K562 (cell line): ENCODE measurements around the gene CCL20. TPM values are rescaled to one million over a fixed set of nuclear protein-coding genes. Genes with fewer than 3 reads are reported as not detected.

Source experiments
- ATAC-seq: fragments of 200-7000 bp; cut with Tn5 transposase; 3 replicates; pipeline ENCODE4 v1.9.1; 2020; ENCODE audit warnings: moderate library complexity
- Bru-seq: library from RNA; stranded (reverse); fragments of 400-500 nt; gene quantifications from one replicate; lab custom pipeline; 2021; lab: Mats Ljungman, UMichigan
- BruChase-seq, 2 experiments: library from RNA; stranded (reverse); fragments of 400-500 nt; gene quantifications; one replicate each; lab custom pipeline; 2021; lab: Mats Ljungman, UMichigan
- BruUV-seq: library from RNA; stranded (reverse); fragments of 400-500 nt; replicated peaks from 2 replicates; lab custom pipeline; 2021; lab: Mats Ljungman, UMichigan
- CTCF ChIA-PET: fragments of 300-600 bp; formaldehyde crosslinking; extraction: SDS; loops from one replicate; lab custom pipeline; 2021; ENCODE audit warnings: low intra/inter-chr PET ratio; lab: Yijun Ruan, JAX
- POLR2A ChIA-PET: fragments of 300-600, 350-650 bp; sonication (Branson Sonifier 250); formaldehyde crosslinking; extraction: SDS; loops from one replicate; lab custom pipeline; 2021; ENCODE audit warnings: antibody characterized with exemption, inconsistent platforms; lab: Yijun Ruan, JAX
- DNase-seq, 4 experiments: peaks; one replicate each; pipeline versions ENCODE4 v3.0.0 to v3.0.0-alpha.2; 2011 to 2018; ENCODE audit warnings: low spot score in 3 of 4, mixed read lengths in 3 of 4; ENCODE audit errors: extremely low read depth in 1 of 4
- FAIRE-seq: peaks from 2 replicates; lab custom pipeline; 2011; peaks lifted over from hg19 to GRCh38; lab: Jason Lieb, UNC
- H2AFZ ChIP-seq: 2 replicates; pipeline ENCODE4 v1.6.0; 2011; ENCODE audit warnings: low read depth, low read length, control low read depth, inconsistent platforms
- H3K27ac ChIP-seq: fragments of 200-600 bp; 3 replicates; pipeline ENCODE4 v1.8.0; 2011; ENCODE audit warnings: low read depth, mild to moderate bottlenecking, control low read depth, inconsistent platforms, low read length, moderate library complexity, mixed read lengths; ENCODE audit errors: extremely low read depth
- H3K27me3 ChIP-seq, 2 experiments: fragments of 300-600 bp in 1 of 2; 2 replicates in 1 of 2; 3 replicates in 1 of 2; pipeline versions ENCODE4 v1.6.0 to v1.8.0; 2011; ENCODE audit warnings: inconsistent platforms in 2 of 2, low read length in 2 of 2, mild to moderate bottlenecking in 1 of 2, mixed read lengths in 1 of 2, moderate library complexity in 1 of 2; ENCODE audit not compliant: control insufficient read depth in 2 of 2, insufficient read depth in 2 of 2
- H3K36me3 ChIP-seq: fragments of 300-600 bp; 3 replicates; pipeline ENCODE4 v1.8.0; 2011; ENCODE audit warnings: mild to moderate bottlenecking, low read length, inconsistent platforms; ENCODE audit not compliant: control insufficient read depth, insufficient read depth
- H3K4me1 ChIP-seq, 2 experiments: fragments of 200-600 bp in 1 of 2; replicated peaks in 1 of 2; 2 replicates in 1 of 2; 3 replicates in 1 of 2; pipeline versions ENCODE4 v1.5.1 to v1.8.0; 2011; ENCODE audit warnings: inconsistent platforms in 2 of 2, low read length in 2 of 2, mild to moderate bottlenecking in 1 of 2, mixed read lengths in 1 of 2, moderate library complexity in 1 of 2; ENCODE audit not compliant: control insufficient read depth in 2 of 2, insufficient read depth in 2 of 2
- H3K4me2 ChIP-seq: 2 replicates; pipeline ENCODE4 v1.6.1; 2011; ENCODE audit warnings: low read length, control low read depth, inconsistent platforms, mixed read lengths; ENCODE audit not compliant: insufficient read depth
- H3K4me3 ChIP-seq: fragments of 200-600 bp; sonication (generic), shearing (Covaris generic); 2 replicates; pipeline ENCODE4 v1.5.1; 2016; ENCODE audit warnings: control low read depth, inconsistent platforms
- H3K79me2 ChIP-seq: fragments of 200-600 bp; 3 replicates; pipeline ENCODE4 v1.8.0; 2011; ENCODE audit warnings: low read length, inconsistent platforms; ENCODE audit not compliant: control insufficient read depth, insufficient read depth
- H3K9ac ChIP-seq, 2 experiments: 2 replicates each; pipeline versions ENCODE4 v1.6.0 to v1.6.1; 2011; ENCODE audit warnings: low read depth in 2 of 2, low read length in 2 of 2, control low read depth in 1 of 2, inconsistent platforms in 1 of 2, mild to moderate bottlenecking in 1 of 2, mixed read lengths in 1 of 2; ENCODE audit not compliant: insufficient read depth in 1 of 2
- H3K9me1 ChIP-seq: one replicate; pipeline ENCODE4 v1.6.0; 2011; ENCODE audit warnings: inconsistent platforms, mild to moderate bottlenecking, low read length, moderate library complexity; ENCODE audit not compliant: control insufficient read depth, insufficient read depth
- H3K9me3 ChIP-seq: replicated peaks from 2 replicates; pipeline ENCODE4 v1.5.1; 2011; ENCODE audit warnings: low read depth, low read length, inconsistent platforms; ENCODE audit not compliant: control insufficient read depth, insufficient read depth
- H4K20me1 ChIP-seq: replicated peaks from 2 replicates; pipeline ENCODE4 v1.6.1; 2011; ENCODE audit warnings: low read length, inconsistent platforms, mixed read lengths; ENCODE audit not compliant: control insufficient read depth, insufficient read depth
- CBFA2T3 ChIP-seq: fragments of 450-650 bp; IDR thresholded peaks from 2 replicates; pipeline ENCODE4 v1.6.1; 2017
- FOXJ2 ChIP-seq: fragments of 200-800 bp; sonication (Bioruptor generic); IDR thresholded peaks from 2 replicates; pipeline ENCODE4 v1.6.1; 2016; ENCODE audit warnings: missing genetic modification characterization, missing compliant biosample characterization
- KLF1 ChIP-seq: fragments of 450-650 bp; IDR thresholded peaks from 2 replicates; pipeline ENCODE4 v1.6.1; 2016; ENCODE audit warnings: missing genetic modification characterization, missing compliant biosample characterization
- KLF10 ChIP-seq: fragments of 250-450 bp; sonication (Bioruptor Pico); IDR thresholded peaks from 2 replicates; pipeline ENCODE4 v1.6.1; 2021; ENCODE audit warnings: matching md5 sums
- MEF2A ChIP-seq: IDR thresholded peaks from 2 replicates; pipeline ENCODE4 v1.6.1; 2011; ENCODE audit warnings: low read depth, mild to moderate bottlenecking, low read length, moderate library complexity; ENCODE audit not compliant: control insufficient read depth
- MEIS2 ChIP-seq: fragments of 450-650 bp; IDR thresholded peaks from 2 replicates; pipeline ENCODE4 v1.6.1; 2014; ENCODE audit warnings: mild to moderate bottlenecking; ENCODE audit not compliant: partially characterized antibody
- SIRT6 ChIP-seq: IDR thresholded peaks from one replicate; pipeline ENCODE4 v1.6.1; 2012; ENCODE audit warnings: low read depth, mild to moderate bottlenecking, control low read depth, inconsistent platforms, low read length, moderate library complexity
- WHSC1 ChIP-seq: IDR thresholded peaks from one replicate; pipeline ENCODE4 v1.6.1; 2012; ENCODE audit warnings: low read length, control low read depth, inconsistent platforms
- XRCC3 ChIP-seq: fragments of 450-650 bp; IDR thresholded peaks from 2 replicates; pipeline ENCODE4 v1.6.1; 2017; ENCODE audit warnings: mild to moderate bottlenecking, moderate library complexity
- ZC3H4 ChIP-seq: sonication (generic); formaldehyde crosslinking; IDR thresholded peaks from 2 replicates; pipeline ENCODE4 v1.9.0; 2021; ENCODE audit warnings: missing genetic modification reagents, borderline replicate concordance
- ZNF165 ChIP-seq: fragments of 250-450 bp; sonication (Bioruptor Pico); IDR thresholded peaks from 2 replicates; pipeline ENCODE4 v1.4.0; 2020; ENCODE audit warnings: borderline replicate concordance
- ZNF436 ChIP-seq: fragments of 250-450, 450-650 bp; sonication (Bioruptor Pico); formaldehyde crosslinking; IDR thresholded peaks from 2 replicates; pipeline ENCODE4 v1.7.0; 2020; ENCODE audit warnings: mild to moderate bottlenecking
- WGBS: fragments of 100-300 bp; shearing (Covaris generic); methylation state at CpG from one replicate; pipeline ENCODE4 v1.1.6; 2016; ENCODE audit warnings: low coverage, mixed read lengths; ENCODE audit not compliant: insufficient coverage; ENCODE audit errors: missing lambda C conversion rate; 5-methylcytosine and 5-hydroxymethylcytosine counted together
- in situ Hi-C: fragments of 300-500 bp; cut with MboI; formaldehyde crosslinking; loops from 4 replicates; pipeline ENCODE4 v1.15.0; 2018; ENCODE audit warnings: inconsistent platforms, mixed read lengths
- intact Hi-C: fragments of 100-400 bp; cut with micrococcal nuclease; formaldehyde crosslinking; loops from 2 replicates; pipeline ENCODE4 v1.14.2; 2022
- long read RNA-seq, 3 experiments: library from polyadenylated mRNA in 2 of 3; library from RNA in 1 of 3; unstranded in 2 of 3; stranded (forward) in 1 of 3; transcript quantifications; one replicate each; pipeline ENCODE4 v2.0.0, GENCODE V29; 2019 to 2022
- polyA minus RNA-seq, 3 experiments: library from RNA; depleted of rRNA, polyadenylated mRNA; stranded (reverse); fragments of >200 nt; gene quantifications; 2 replicates each; pipeline ENCODE4 v1.2.3, GENCODE V29; 2011
- polyA plus RNA-seq, 8 experiments: library from polyadenylated mRNA; depleted of rRNA in 4 of 8; stranded (reverse) in 5 of 8; unstranded in 3 of 8; fragments of >200 nt; fragmentation: Nextera tagmentation in 2 of 8; fragmentation: Illumina TruSeq in 1 of 8; extraction: Ambion mirVana in 2 of 8; extraction: Trizol in 1 of 8; gene quantifications; 2 replicates each; pipeline versions ENCODE4 v1.2.1 to v1.2.3, GENCODE V29; 2011 to 2014; ENCODE audit warnings: inconsistent platforms in 1 of 8, missing spikeins in 1 of 8
- total RNA-seq, 7 experiments: library from RNA; depleted of rRNA in 6 of 7; stranded (reverse); fragments of >200 nt in 6 of 7; fragmentation: Illumina TruSeq in 2 of 7; extraction: Trizol in 2 of 7; gene quantifications; 2 replicates each; pipeline versions ENCODE4 v1.2.1 to v1.2.3, GENCODE V29; 2011 to 2021; ENCODE audit warnings: low replicate concordance in 1 of 7
- TF ChIP-seq, protein P1 (sequence below): sonication (generic); IDR thresholded peaks from 2 replicates; pipeline ENCODE4 v1.6.1; 2016

Gene CCL20, protein sequence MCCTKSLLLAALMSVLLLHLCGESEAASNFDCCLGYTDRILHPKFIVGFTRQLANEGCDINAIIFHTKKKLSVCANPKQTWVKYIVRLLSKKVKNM
- total RNA-seq (2011; cell fraction: chromatin; rRNA removed; ENCODE audit: low replicate concordance) = not detected in 2 replicates
- total RNA-seq (2011; cell fraction: nucleolus; rRNA removed) = not detected in 2 replicates
- total RNA-seq (2011; cell fraction: nucleoplasm; rRNA removed) = not detected in 2 replicates
- total RNA-seq (2014; rRNA removed) (not detected in 2 replicates), total RNA-seq (2014; rRNA removed; fragmentation: Illumina TruSeq; extraction: Trizol) (not detected in 2 replicates), total RNA-seq (2015; rRNA removed; fragmentation: Illumina TruSeq; extraction: Trizol) (not detected in 2 replicates), total RNA-seq (2021) (0.29 TPM in 1 of 2 replicates, not detected in the other), polyA plus RNA-seq (2011; rRNA removed) (not detected in 2 replicates), polyA plus RNA-seq (2014; fragmentation: Illumina TruSeq; extraction: Trizol) (not detected in 2 replicates), polyA plus RNA-seq (2014; fragmentation: Nextera tagmentation; extraction: Ambion mirVana) (not detected), polyA plus RNA-seq (2014; rRNA removed) (not detected in 2 replicates), polyA minus RNA-seq (2011; rRNA and poly(A)+ RNA removed) (not detected in 2 replicates), Bru-seq, nascent RNA (not detected), BruChase-seq, experiment 1, labeled RNA remaining after a 2-hour chase (not detected), BruChase-seq, experiment 2, labeled RNA remaining after a 6-hour chase (not detected)
- polyA plus RNA-seq (2011; cell fraction: cytosol; rRNA removed) = not detected in 2 replicates
- not detected in 2 replicates for polyA plus RNA-seq (2011; cell fraction: nucleus; rRNA removed)
- not detected in 2 replicates for polyA plus RNA-seq (2012)
- 2.7 TPM in 1 of 2 replicates, not detected in the other for polyA minus RNA-seq (2011; cell fraction: cytosol; rRNA and poly(A)+ RNA removed)
- not detected in 2 replicates for polyA minus RNA-seq (2011; cell fraction: nucleus; rRNA and poly(A)+ RNA removed)
- long read RNA-seq, experiment 1 = 0 reads
- long read RNA-seq, experiment 2 = 0 reads
- long read RNA-seq, experiment 3 = 0 reads

DNA sequence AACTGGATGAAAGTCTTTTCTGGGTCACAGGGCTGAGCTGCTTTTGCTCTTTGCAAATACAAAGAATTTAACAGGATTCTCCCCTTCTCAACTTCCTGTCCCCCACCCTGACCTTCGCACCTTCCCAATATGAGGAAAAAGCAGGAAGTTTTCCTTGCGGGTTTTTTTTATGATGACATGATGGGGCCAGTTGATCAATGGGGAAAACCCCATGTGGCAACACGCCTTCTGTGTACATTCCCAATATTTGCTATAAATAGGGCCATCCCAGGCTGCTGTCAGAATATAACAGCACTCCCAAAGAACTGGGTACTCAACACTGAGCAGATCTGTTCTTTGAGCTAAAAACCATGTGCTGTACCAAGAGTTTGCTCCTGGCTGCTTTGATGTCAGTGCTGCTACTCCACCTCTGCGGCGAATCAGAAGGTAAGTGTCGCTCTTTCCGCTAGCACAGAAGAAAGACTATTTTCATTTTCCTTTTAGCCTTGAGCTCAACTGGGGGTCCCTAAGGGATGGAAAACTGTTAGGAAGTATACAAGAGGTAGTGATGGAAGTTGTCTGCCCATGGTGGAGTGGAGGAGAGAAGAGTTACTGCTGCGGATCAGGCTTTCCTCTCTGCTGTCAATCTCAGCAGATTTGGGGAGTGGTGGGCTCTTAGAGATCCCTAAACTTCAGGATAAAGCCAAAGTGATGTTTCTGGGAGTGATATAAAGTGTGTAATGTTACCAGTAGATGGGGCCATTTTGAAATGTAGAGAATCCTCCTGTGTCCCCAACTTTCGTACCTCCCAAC is at the start of gene CCL20:
Gene CCL20, plus strand, starts transcription at position 281 of the 792 bp plus-strand sequence. Its CDS starts 70 bp downstream, at position 351.
- H3K9ac ChIP-seq = no peak within 1 kb of the TSS
- no peaks in the 10 kb centered on the region for H3K9me3 ChIP-seq
- ATAC-seq (no peak), FAIRE-seq (no peak), DNase-seq (no peak)
- H4K20me1 ChIP-seq = no peaks in the 10 kb centered on the region
- H3K4me3 ChIP-seq = no peak within 1 kb of the TSS
- intact Hi-C loops (no loop called here), in situ Hi-C loops (no loop called here)
- 1% methylated on average over 9 of the region's 9 CpGs for WGBS
- ChIA-PET POLR2A (interaction anchor here (0.6 kb wide), 1 partner anchor 599 kb away, joined by 4 read pairs; no protein-coding TSS in a partner anchor), CTCF (no interaction called here)
- no peak within 1 kb of the TSS for H2AFZ ChIP-seq
- no peaks in the 10 kb centered on the region for H3K27me3 ChIP-seq
- no peaks in the 10 kb centered on the region for H3K36me3 ChIP-seq
- H3K4me2 ChIP-seq = no peak within 1 kb of the TSS
- H3K9me1 ChIP-seq = no peaks in the 10 kb centered on the region
- BruUV-seq = no TSS peak
- H3K79me2 ChIP-seq = no peaks in the 10 kb centered on the region
- H3K27ac ChIP-seq = no peak within 1 kb of the TSS
- TF ChIP-seq, protein P1, sequence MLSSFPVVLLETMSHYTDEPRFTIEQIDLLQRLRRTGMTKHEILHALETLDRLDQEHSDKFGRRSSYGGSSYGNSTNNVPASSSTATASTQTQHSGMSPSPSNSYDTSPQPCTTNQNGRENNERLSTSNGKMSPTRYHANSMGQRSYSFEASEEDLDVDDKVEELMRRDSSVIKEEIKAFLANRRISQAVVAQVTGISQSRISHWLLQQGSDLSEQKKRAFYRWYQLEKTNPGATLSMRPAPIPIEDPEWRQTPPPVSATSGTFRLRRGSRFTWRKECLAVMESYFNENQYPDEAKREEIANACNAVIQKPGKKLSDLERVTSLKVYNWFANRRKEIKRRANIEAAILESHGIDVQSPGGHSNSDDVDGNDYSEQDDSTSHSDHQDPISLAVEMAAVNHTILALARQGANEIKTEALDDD = no peak
- TF ChIP-seq MEF2A (no peak), KLF1 (tag) (no peak), WHSC1 (no peak), MEIS2 (no peak), FOXJ2 (tag) (no peak), ZNF165 (CRISPR knock-in tag) (no peak), KLF10 (CRISPR knock-in tag) (no peak), ZNF436 (CRISPR knock-in tag) (no peak), ZC3H4 (no peak), XRCC3 (no peak), SIRT6 (no peak), CBFA2T3 (no peak)
- no peaks in the 10 kb centered on the region for H3K4me1 ChIP-seq
